Neutrophil (primary cell): ENCODE results near the gene YTHDC2.

ENCODE experiments used
- H3K27ac ChIP-seq: fragments of 200-600 bp; sonication (generic); 2 replicates; pipeline ENCODE4 v1.5.1; 2016; ENCODE audit warnings: mild to moderate bottlenecking, moderate library complexity
- H3K27me3 ChIP-seq: fragments of 200-600 bp; sonication (generic); 2 replicates; pipeline ENCODE4 v1.6.0; 2016; ENCODE audit warnings: mild to moderate bottlenecking
- H3K36me3 ChIP-seq: fragments of 200-600 bp; sonication (generic); 2 replicates; pipeline ENCODE4 v1.5.1; 2017
- H3K4me1 ChIP-seq, 2 experiments: fragments of 200-600 bp in 1 of 2; sonication (generic) in 1 of 2; 1 replicate in 1 of 2; 2 replicates in 1 of 2; pipeline versions ENCODE4 v1.5.1 to v1.6.1; 2013 to 2016; ENCODE audit warnings: low read depth in 1 of 2, low read length in 1 of 2, mild to moderate bottlenecking in 1 of 2, moderate library complexity in 1 of 2; ENCODE audit not compliant: control insufficient read depth in 1 of 2, insufficient read depth in 1 of 2
- H3K4me3 ChIP-seq, 2 experiments: fragments of 200-600 bp in 1 of 2; sonication (generic) in 1 of 2; 1 replicate in 1 of 2; 2 replicates in 1 of 2; pipeline ENCODE4 v1.5.1; 2013 to 2016; ENCODE audit warnings: low read depth in 1 of 2, low read length in 1 of 2, mild to moderate bottlenecking in 1 of 2, moderate library complexity in 1 of 2
- H3K9me3 ChIP-seq: fragments of 200-600 bp; sonication (generic); 2 replicates; pipeline ENCODE4 v1.5.1; 2016
- TF ChIP-seq, protein P1 (sequence below): fragments of 200-600 bp; sonication (generic); IDR thresholded peaks from 2 replicates; pipeline ENCODE4 v1.5.1; 2016; ENCODE audit warnings: antibody characterized with exemption

Gene YTHDC2

GRCh38 chr5:113634957-113635356 lies 121.5 kb downstream of the YTHDC2 start:
- no peaks in the 10 kb centered on the region for H3K36me3 ChIP-seq
- H3K27ac ChIP-seq: no peak overlapping the region
- peaks cover 4% of the 10 kb centered on the region for H3K27me3 ChIP-seq
- H3K9me3 ChIP-seq: no peaks in the 10 kb centered on the region
- TF ChIP-seq, protein P1, sequence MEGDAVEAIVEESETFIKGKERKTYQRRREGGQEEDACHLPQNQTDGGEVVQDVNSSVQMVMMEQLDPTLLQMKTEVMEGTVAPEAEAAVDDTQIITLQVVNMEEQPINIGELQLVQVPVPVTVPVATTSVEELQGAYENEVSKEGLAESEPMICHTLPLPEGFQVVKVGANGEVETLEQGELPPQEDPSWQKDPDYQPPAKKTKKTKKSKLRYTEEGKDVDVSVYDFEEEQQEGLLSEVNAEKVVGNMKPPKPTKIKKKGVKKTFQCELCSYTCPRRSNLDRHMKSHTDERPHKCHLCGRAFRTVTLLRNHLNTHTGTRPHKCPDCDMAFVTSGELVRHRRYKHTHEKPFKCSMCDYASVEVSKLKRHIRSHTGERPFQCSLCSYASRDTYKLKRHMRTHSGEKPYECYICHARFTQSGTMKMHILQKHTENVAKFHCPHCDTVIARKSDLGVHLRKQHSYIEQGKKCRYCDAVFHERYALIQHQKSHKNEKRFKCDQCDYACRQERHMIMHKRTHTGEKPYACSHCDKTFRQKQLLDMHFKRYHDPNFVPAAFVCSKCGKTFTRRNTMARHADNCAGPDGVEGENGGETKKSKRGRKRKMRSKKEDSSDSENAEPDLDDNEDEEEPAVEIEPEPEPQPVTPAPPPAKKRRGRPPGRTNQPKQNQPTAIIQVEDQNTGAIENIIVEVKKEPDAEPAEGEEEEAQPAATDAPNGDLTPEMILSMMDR: no peak
- H3K4me3 ChIP-seq: no peak overlapping the region
- no peaks in the 10 kb centered on the region for H3K4me1 ChIP-seq

GRCh38 chr5:113641715-113642114 lies 128.2 kb downstream of the YTHDC2 start:
- no peaks in the 10 kb centered on the region for H3K9me3 ChIP-seq

More at GRCh38 chr5:113641715-113642114, 128.2 kb downstream of the YTHDC2 start:
- TF ChIP-seq, protein P1: no peak
- Histone ChIP-seq H3K27me3 (no peaks in the 10 kb centered on the region), H3K4me3 (no peak overlapping the region), H3K4me1 (no peaks in the 10 kb centered on the region), H3K27ac (no peak overlapping the region), H3K36me3 (no peaks in the 10 kb centered on the region)
